Activated T-cell treated with anti-CD3 and anti-CD28 coated beads for 24 hours (primary cell): Measurements from ENCODE around the gene KCND1.

Source experiments
- DNase-seq: peaks from one replicate; pipeline ENCODE4 v3.0.0-alpha.2; 2020; ENCODE audit warnings: low read depth

The KCND1 gene

GRCh38 chrX:48937054-48937907 lies 34.4 kb downstream of the KCND1 start:
- peak; percentile 79 for DNase-seq

- no peak for DNase-seq
Measured at GRCh38 chrX:48936429-48937053, 35.1 kb downstream of the KCND1 start.

DNA sequence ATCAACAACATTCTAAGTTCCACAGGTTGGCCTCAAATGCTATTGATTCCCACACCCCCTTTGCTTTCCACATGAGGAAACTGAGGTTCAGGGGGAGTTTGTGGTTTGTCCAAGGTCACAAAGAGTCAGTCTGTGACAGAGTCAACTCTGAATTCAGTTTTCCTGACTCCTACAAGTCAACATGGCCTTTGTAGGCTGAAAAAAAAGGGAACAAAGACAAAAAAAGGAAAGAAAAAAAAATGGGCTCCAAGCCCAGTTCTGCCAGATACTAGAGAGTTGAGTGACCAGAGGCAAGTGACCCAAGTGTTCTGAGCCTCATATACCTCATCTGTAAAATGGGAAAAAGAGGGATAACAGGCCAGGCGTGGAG lies 36.4 kb downstream of the KCND1 start:
- no peak for DNase-seq

DNA sequence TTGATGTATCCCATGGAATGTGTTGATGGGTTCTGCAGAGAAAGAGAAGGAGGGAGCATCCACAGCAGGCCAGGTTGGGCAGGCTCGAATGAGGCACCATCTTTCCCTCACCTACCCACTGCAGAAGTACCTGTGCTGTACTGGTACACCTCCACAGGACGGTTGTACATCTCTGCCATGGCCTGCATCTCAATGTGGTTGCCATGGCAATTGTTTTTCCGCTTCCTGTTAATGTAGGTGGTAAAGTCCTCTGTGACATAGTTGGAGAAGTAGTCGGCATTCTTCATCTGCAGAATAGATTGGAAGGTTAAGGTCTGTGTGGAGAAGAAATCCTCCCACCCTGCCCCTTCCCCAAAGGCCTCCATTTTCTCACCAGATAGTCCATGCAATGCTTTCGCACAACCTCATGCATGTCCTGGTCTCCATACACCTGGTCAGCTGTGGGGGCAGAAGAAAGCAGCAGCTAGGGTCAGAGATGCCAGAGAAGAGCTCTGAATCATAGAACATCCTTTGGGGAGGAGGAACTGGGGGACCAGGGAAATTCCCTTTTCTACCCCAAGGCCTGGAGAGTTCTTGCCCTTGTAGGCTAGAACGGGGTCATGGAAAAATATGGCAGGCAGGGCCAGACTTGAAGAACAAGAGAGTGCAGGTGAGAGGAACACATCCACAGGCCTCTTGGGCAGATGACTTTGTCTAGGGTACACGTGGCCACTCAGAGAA lies 36.9 kb downstream of the KCND1 start:
- no peak for DNase-seq

DNA sequence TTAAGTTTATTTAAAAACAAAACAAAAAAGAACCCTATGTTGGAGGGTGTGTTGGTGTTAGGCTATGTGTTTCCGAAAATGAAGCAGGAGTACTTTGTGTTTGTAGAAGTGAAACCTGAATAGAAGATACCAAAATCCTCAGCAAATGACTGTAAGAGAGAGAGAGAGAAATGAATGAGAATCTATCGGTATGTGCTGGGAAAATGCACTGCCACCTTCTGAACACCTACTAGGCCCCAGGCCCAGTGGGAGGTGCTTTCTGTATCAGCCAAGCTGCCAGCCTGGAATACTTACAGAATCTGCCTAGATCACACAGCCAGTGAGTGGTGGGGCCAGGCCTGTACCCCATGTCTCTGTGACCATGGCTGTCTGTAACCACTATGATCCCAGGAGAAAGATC lies 37.9 kb downstream of the KCND1 start:
- DNase-seq = no peak

GRCh38 chrX:48927736-48928382 lies 43.8 kb downstream of the KCND1 start:
- DNase-seq = no peak

DNA sequence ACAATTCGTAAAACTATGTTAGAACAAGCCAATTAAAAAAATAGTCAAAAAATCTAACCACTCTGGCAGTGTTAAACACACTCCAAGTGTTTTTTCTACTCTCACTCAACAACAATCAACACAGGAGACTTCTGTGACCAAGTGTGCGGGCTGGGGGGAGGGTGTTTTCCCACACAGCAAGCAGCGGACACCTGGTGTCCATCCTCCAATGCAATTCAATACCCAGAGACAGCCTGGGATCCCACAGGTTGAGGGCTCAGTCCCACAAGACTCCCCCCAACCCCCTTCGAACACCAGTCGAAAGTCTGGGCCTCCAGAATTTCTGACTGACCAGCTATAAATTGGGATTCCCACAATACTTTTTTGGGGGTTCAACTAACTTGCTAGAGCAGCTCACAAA lies 44.5 kb downstream of the KCND1 start:
- DNase-seq = no peak

GRCh38 chrX:48924270-48924669 lies 47.4 kb downstream of the KCND1 start:
- DNase-seq = no peak

- DNase-seq = no peak
Measured at GRCh38 chrX:48923771-48924170, 47.9 kb downstream of the KCND1 start.

DNA sequence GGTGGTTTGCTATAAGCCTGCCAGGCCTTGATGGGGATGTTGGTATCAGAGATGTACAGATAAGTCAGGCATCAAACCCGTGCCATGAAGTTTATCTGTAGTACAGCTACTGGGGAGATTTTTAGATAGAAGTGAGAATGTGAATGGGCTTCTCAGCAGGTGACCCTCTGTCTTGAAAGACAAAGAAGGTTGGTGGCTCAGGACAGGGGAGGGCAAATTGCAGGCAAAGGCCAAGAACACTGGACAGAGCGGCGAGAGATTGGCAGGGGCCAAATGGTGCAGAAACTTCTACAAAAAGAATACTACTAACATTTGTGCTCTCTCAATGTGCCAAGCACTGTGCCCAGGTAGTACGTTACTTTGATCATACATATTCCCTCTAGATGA lies 50.9 kb downstream of the KCND1 start:
- no peak for DNase-seq

DNA sequence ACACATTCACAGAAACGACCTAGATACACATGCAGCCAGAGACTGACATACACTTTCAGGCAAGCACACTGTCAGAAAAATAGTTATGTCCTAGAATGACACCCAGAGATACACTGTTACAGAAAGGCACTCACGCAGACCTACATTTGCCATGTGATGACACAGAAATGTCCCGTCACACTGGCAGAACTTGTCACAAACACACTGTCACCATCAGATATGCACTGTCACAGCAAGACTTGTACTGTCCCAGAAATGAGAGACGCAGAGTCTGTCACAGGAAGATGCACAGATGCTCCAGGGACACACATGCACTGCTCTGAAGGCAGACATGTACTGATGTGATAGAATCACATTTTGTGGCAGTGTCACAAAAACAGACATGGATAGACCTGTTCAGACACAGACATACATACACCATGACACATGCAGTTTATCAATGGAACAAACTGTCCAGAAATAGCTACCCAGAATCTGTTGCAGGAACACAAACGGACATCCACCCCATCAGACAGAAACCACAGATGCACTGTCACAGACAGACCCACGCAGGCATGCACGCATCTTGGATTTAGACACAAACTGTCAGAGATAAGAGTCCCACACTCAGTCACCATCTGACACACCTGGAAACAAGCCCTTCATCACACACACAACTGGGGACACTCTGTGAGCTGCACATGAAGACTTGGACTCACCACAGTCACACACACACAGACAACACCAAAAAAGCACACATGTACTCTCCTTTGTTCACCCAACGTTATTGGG lies 51.5 kb downstream of the KCND1 start:
- DNase-seq = no peak

GRCh38 chrX:48919360-48919841 lies 52.2 kb downstream of the KCND1 start:
- DNase-seq = no peak

- peak; percentile 83 for DNase-seq
Measured at GRCh38 chrX:48918643-48919340, 52.9 kb downstream of the KCND1 start, which contains the start of gene PIM2. TSS of gene PIM2 (minus strand) at chrX:48919024. CDS start at chrX:48918834, 190 bp downstream.

- DNase-seq = no peak
Measured at GRCh38 chrX:48918301-48918642, 53.4 kb downstream of the KCND1 start.

GRCh38 chrX:48917139-48918001 lies 54.3 kb downstream of the KCND1 start:
- DNase-seq = peak; percentile 78

DNA sequence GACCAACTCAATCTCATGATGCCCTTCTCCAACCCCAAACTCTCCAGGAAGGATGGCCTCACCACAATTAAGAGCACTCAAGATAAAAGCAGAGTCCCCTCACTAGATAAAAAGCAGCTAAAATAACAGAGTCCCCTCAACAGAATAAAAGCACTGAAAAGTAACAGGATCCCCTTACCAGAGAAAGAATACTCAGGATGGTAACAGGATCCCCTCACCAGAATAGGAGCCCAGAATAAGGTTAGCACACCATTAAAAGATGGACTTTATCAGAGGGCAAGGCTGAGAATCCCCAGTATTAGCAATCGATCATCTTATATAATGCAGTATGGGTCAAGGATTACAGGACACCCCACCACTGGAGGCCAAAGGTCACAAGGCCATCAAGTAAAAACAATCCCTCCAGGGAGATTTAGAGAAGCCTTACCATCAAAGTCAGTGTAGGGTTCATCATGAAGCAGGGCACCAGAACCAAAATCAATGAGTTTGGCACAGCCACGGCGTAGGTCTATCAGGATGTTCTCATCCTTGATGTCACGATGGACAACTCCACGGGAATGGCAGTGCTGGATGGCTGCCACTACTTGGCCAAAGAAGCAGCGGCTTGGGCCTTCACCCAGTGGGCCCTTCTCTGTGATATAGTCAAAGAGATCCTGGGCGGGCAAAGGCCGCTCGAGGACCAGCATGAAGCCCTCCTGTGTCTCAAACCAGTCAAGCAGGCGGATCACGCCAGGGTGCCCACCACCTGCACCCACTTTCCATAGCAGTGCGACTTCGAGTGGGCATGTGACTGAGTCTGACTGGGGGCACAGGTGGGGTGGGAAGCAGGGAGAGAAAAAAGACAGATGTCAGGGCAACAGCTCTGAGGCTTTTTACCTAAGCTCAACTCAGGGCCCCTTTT lies 56.8 kb downstream of the KCND1 start:
- no peak for DNase-seq

DNA sequence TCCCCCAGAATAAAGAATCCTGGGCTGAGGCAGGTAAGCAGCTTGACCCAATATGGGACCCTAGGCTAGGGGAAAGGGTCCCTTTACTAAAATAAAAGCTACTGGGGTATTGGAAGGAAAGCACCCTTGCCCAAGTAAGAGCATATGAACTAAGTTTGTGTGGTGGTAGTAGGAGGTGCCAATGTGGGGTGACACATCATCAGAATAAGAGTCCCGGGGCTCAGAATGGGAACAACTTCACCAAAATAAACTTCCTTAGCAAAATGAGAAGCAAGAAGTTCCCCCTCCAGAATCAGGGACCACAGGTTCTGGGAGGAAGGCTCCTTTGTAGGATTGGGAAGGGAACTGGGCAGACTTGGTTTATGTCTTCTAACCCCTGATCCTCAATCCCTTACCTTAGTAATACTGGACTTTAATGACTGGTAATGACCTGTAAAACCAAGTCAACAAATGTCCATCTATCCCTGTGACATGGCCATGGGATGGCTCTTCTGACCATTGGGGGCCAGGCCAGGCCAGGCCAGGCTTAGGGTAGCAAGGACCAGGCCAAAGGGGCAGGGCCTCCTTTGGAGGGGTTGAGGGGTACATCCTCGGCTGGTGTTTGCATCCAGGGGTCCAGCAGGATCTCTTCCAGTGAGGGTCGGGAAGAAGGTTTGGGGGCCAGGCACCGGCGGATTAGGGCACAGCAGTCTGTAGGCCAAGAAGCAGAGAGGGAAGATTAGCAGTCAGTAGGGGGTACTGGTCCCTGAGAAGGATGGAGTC lies 57.9 kb downstream of the KCND1 start:
- no peak for DNase-seq
